Transverse colon (tissue), 4 donors: Measurements from ENCODE around the gene LRRC3. TPM values are rescaled to one million over a fixed set of nuclear protein-coding genes. Genes with fewer than 3 reads are reported as not detected.
"Not testable (repeated sequence)": the region's sequence is repeated elsewhere in the genome, so short reads cannot be mapped to it uniquely, and the experiment has no call there.

ENCODE experiments used
- DNase-seq: peaks from one replicate; pipeline ENCODE4 v3.0.0-alpha.2; 2019
- H3K27ac ChIP-seq, 4 donors: fragments of 200-600 bp; sonication (generic); 2 replicates each; pipeline ENCODE4 v1.5.1; 2016 to 2018; ENCODE audit warnings: inconsistent platforms in 4 of 4
- H3K27me3 ChIP-seq: fragments of 200-600 bp; sonication (generic); 2 replicates; pipeline ENCODE4 v1.5.1; 2017; ENCODE audit warnings: inconsistent platforms
- H3K36me3 ChIP-seq, 4 donors: fragments of 200-600 bp; sonication (generic); 2 replicates each; pipeline ENCODE4 v1.5.1; 2017 to 2019; ENCODE audit warnings: inconsistent platforms in 4 of 4
- H3K4me1 ChIP-seq, 4 donors: fragments of 200-600 bp; sonication (generic); 2 replicates each; pipeline ENCODE4 v1.5.1; 2017 to 2020; ENCODE audit warnings: inconsistent platforms in 4 of 4
- H3K4me3 ChIP-seq, 4 donors: fragments of 200-600 bp; sonication (generic); 1 replicate in 1 of 4; 2 replicates in 3 of 4; pipeline versions ENCODE4 v1.5.1 to v1.6.1; 2017 to 2019; ENCODE audit warnings: inconsistent platforms in 4 of 4
- H3K9me3 ChIP-seq, 2 donors: fragments of 200-600 bp; sonication (generic); 2 replicates each; pipeline ENCODE4 v1.5.1; 2017 to 2019; ENCODE audit warnings: inconsistent platforms in 2 of 2
- CTCF ChIP-seq, 5 experiments: fragments of 200-600 bp in 3 of 5; fragments of 450-650 bp in 2 of 5; sonication (generic) in 3 of 5; IDR thresholded peaks; 1 replicate in 2 of 5; 2 replicates in 3 of 5; pipeline ENCODE4 v1.5.1; 2016 to 2017; ENCODE audit warnings: antibody characterized with exemption in 5 of 5, inconsistent platforms in 3 of 5, mild to moderate bottlenecking in 2 of 5, moderate library complexity in 1 of 5
- EP300 ChIP-seq: sonication (generic); formaldehyde crosslinking; IDR thresholded peaks from one replicate; pipeline ENCODE4 v1.6.1; 2017; ENCODE audit warnings: antibody characterized with exemption, low read depth
- POLR2A ChIP-seq: fragments of 450-650 bp; IDR thresholded peaks from one replicate; pipeline ENCODE4 v1.6.1; 2016; ENCODE audit warnings: antibody characterized with exemption, mild to moderate bottlenecking, moderate library complexity
- POLR2AphosphoS5 ChIP-seq, 3 donors: sonication (generic); formaldehyde crosslinking; IDR thresholded peaks; one replicate each; pipeline ENCODE4 v1.6.1; 2016; ENCODE audit warnings: antibody characterized with exemption in 3 of 3
- WGBS, 2 donors: methylation state at CpG; one replicate each; pipeline ENCODE4 v1.1.5; 2018; ENCODE audit warnings: low coverage in 1 of 2; 5-methylcytosine and 5-hydroxymethylcytosine counted together
- in situ Hi-C, 4 donors: fragments of 200-750 bp; cut with MboI; loops; one replicate each; pipeline versions ENCODE4 v1.15.0 to v1.15.1; 2017; ENCODE audit warnings: low sequenced_read_pairs in 3 of 4, low pct_ligation_motif_present in 1 of 4, low pct_unique_long_range_greater_than_20kb in 1 of 4
- intact Hi-C: fragments of 100-400 bp; cut with DNase I; formaldehyde crosslinking; loops from one replicate; pipeline ENCODE4 v1.15.1; 2023; ENCODE audit warnings: low total_unique reads
- total RNA-seq, 4 donors: library from RNA; depleted of rRNA; stranded (reverse); fragments of >200 nt; gene quantifications; one replicate each; pipeline ENCODE4 v1.1.0, GENCODE V29; 2016

Gene LRRC3
- total RNA-seq, 4 donors from 2014 or later, result 4.4 to 6.7 (median 5.1) TPM

DNA sequence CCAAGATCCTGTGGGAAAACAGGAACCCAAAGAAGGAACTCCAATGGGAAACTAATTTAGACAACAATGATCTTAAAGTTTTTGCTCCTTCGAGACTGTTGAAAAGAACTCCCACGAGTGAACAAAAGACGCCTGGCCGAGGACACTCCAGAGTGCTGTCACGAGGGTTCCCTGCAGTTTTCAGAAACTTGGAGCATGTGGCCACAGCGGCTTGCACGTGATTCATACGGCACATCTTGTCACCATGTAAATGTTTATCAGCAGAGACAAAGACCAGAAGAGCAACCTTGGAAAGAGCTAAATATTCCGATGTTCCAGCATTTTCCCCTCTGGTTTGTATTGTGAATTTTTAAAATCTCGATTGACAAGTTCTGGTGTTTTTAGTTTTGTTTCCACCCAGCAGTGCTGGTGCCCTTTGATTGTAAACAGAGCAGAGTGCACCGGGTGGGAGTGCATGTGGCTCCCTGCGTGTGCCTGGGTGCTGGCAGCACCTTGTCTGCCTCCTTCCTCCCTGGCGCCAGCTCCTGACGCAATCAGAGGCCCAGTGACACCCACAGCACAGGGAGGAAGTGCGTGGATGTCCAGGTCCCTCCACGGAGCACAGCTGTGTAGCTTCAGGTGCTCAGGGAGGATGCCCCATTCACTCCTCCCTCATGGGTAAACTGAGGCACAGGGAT is 23.0 kb downstream of the LRRC3 start:
- Histone ChIP-seq H3K9me3 (no peaks in the 10 kb centered on the region), H3K27me3 (peaks cover 3% of the 10 kb centered on the region), H3K27ac (peak overlapping the region in 1 of 4 donors; percentile 67), H3K4me3 (no peak overlapping the region), H3K4me1 (no peaks in the 10 kb centered on the region), H3K36me3 (no peaks in the 10 kb centered on the region)
- no peak for TF ChIP-seq POLR2A
- TF ChIP-seq POLR2AphosphoS5 (IDR thresholded peaks at IDR 0.05), result no peak
- no peak for TF ChIP-seq EP300
- TF ChIP-seq CTCF (IDR thresholded peaks at IDR 0.05), result no peak
- WGBS, 2 donors, result 72 to 74% methylated on average over 9 to 16 of the region's 16 CpGs
- in situ Hi-C loops (no loop called here), intact Hi-C loops (no loop called here)
- no peak for DNase-seq

DNA sequence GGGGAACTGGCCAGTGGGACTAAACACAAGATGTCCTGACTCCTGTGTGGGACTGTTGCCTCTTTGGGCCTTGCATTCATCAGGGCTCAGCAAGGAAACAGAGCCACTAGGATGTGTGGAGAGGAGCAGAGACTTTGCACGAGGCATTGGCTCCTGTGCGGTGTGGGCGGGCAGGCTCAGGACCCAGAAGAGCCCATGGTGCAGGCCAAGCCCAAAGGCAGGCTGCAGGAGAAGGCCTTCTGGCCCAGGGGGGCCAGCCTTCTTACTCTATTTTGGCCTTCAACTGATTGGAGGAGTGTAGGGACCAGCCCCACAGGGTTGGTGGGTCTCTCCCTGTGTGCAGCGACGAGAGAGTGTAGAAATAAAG is 23.5 kb downstream of the LRRC3 start:
- in situ Hi-C loops, result no loop called here
- peak overlapping the region in 1 of 4 donors; percentile 67 for H3K27ac ChIP-seq

GRCh38 chr21:44479556-44480199 is 24.4 kb downstream of the LRRC3 start:
- TF ChIP-seq CTCF (IDR thresholded peaks at IDR 0.05), result peak; percentile 60 to 83 (median 67)
- H3K4me1 ChIP-seq, H3K27ac ChIP-seq, H3K36me3 ChIP-seq, intact Hi-C loops, H3K4me3 ChIP-seq, in situ Hi-C loops, H3K9me3 ChIP-seq, H3K27me3 ChIP-seq: not testable (repeated sequence)
- DNase-seq, result peak; percentile 58
- 48 to 66% methylated on average over 5 to 17 of the region's 21 CpGs for WGBS, 2 donors

More for the DNA sequence above, 23.5 kb downstream of the LRRC3 start:
- TF ChIP-seq POLR2A (no peak), CTCF (IDR thresholded peaks at IDR 0.05) (no peak), EP300 (no peak), POLR2AphosphoS5 (IDR thresholded peaks at IDR 0.05) (no peak)
- Histone ChIP-seq H3K36me3 (no peaks in the 10 kb centered on the region), H3K4me3 (no peak overlapping the region), H3K9me3 (no peaks in the 10 kb centered on the region), H3K27me3 (peaks cover 6% of the 10 kb centered on the region), H3K4me1 (no peaks in the 10 kb centered on the region)
- intact Hi-C loops, result no loop called here
- DNase-seq, result no peak
- WGBS, 2 donors, result 84% methylated on average over 5 of the region's 5 CpGs; no CpG with 5 or more reads in 1 of the 2 donors

DNA sequence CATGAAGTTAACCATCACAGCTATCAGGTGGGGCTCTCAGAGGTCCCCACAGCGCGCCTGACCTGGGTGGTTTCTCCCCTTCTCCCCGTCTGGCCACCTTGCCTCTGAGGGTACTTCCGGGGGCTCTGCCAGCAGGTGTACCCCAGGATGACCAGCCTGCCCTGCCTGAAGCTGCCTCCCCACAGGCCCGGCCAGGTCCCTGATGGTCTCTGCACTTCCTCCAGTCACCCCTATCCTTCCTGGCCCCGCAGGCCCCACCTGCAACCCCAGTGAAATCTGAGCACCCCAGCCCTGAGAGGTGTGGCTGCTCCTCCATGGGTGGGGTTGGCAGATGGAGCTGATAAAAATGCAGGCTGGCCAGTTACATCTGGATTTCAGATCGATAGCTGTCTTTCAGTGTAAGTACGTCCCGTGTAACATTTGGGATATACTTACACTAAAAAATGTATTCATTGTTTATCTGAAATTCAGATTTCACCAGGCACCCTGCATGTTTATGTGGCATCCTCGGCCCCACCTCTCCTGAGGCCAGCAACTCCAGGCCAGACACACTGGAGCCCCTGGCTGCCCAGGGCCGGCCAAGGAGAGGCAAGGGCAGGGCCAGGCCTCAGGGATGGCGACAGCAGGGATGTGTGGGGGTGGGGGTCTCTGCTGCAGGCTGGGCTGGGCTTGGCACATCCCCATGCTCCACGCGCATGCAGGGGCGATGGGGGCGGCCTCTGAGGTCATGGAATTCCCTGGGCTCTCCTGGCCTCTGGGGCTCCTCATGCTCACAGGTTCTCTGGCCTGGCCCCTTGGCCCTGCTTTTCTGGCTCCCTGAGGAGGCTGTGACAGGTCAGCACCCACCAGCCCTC is 25.1 kb downstream of the LRRC3 start:
- intact Hi-C loops, result no loop called here
- H3K4me3 ChIP-seq, result no peak overlapping the region
- no peak overlapping the region for H3K27ac ChIP-seq
- DNase-seq, result no peak
- no peaks in the 10 kb centered on the region for H3K9me3 ChIP-seq
- no peaks in the 10 kb centered on the region for H3K36me3 ChIP-seq
- 71% methylated on average over 16 of the region's 16 CpGs; no CpG with 5 or more reads in 1 of the 2 donors for WGBS, 2 donors
- H3K27me3 ChIP-seq, result peaks cover 8% of the 10 kb centered on the region
- TF ChIP-seq POLR2AphosphoS5 (IDR thresholded peaks at IDR 0.05) (no peak), EP300 (no peak), POLR2A (no peak), CTCF (IDR thresholded peaks at IDR 0.05) (no peak)
- in situ Hi-C loops, result no loop called here
- H3K4me1 ChIP-seq, result no peaks in the 10 kb centered on the region
